Trophoblast cell (in vitro differentiated cells and primary cell): ENCODE measurements around the gene QKI.

ENCODE experiments used
- DNase-seq, 2 donors: peaks; one replicate each; pipeline ENCODE4 v3.0.0-alpha.2; 2016
- H2AFZ ChIP-seq: 2 replicates; pipeline ENCODE4 v1.6.1; 2013; ENCODE audit warnings: low read length, moderate library complexity, mild to moderate bottlenecking; ENCODE audit not compliant: insufficient read depth, poor library complexity
- H2AK5ac ChIP-seq: 2 replicates; pipeline ENCODE4 v1.6.1; 2013; ENCODE audit warnings: mild to moderate bottlenecking, low read length
- H2BK120ac ChIP-seq: 2 replicates; pipeline ENCODE4 v1.6.1; 2013; ENCODE audit warnings: low read length, mild to moderate bottlenecking, moderate library complexity; ENCODE audit not compliant: insufficient read depth, poor library complexity
- H2BK12ac ChIP-seq: 2 replicates; pipeline ENCODE4 v1.6.1; 2013; ENCODE audit warnings: mild to moderate bottlenecking, low read length, moderate library complexity
- H2BK5ac ChIP-seq: 2 replicates; pipeline ENCODE4 v1.6.1; 2013; ENCODE audit warnings: low read length, low read depth, moderate library complexity, mild to moderate bottlenecking; ENCODE audit not compliant: poor library complexity
- H3K14ac ChIP-seq: 2 replicates; pipeline ENCODE4 v1.6.1; 2013; ENCODE audit warnings: mild to moderate bottlenecking, low read length
- H3K18ac ChIP-seq: 2 replicates; pipeline ENCODE4 v1.6.1; 2013; ENCODE audit warnings: mild to moderate bottlenecking, low read length
- H3K23ac ChIP-seq: 2 replicates; pipeline ENCODE4 v1.6.1; 2013; ENCODE audit warnings: low read length
- H3K27ac ChIP-seq: 2 replicates; pipeline ENCODE4 v1.5.1; 2013; ENCODE audit warnings: low read depth, mild to moderate bottlenecking, inconsistent platforms, low read length, moderate library complexity
- H3K27me3 ChIP-seq: 2 replicates; pipeline ENCODE4 v1.6.1; 2013; ENCODE audit warnings: inconsistent platforms, mild to moderate bottlenecking, low read length, moderate library complexity; ENCODE audit not compliant: insufficient read depth
- H3K36me3 ChIP-seq, 2 experiments: 1 replicate in 1 of 2; 2 replicates in 1 of 2; pipeline ENCODE4 v1.6.1; 2013; ENCODE audit warnings: low read length in 2 of 2, mild to moderate bottlenecking in 2 of 2, moderate library complexity in 1 of 2; ENCODE audit not compliant: insufficient read depth in 2 of 2, control insufficient read depth in 1 of 2
- H3K4ac ChIP-seq: 2 replicates; pipeline ENCODE4 v1.6.1; 2013; ENCODE audit warnings: low read depth, mild to moderate bottlenecking, low read length, moderate library complexity
- H3K4me1 ChIP-seq, 2 experiments: 1 replicate in 1 of 2; 2 replicates in 1 of 2; pipeline ENCODE4 v1.6.1; 2013; ENCODE audit warnings: low read length in 2 of 2, mild to moderate bottlenecking in 2 of 2, moderate library complexity in 1 of 2; ENCODE audit not compliant: insufficient read depth in 2 of 2, control insufficient read depth in 1 of 2
- H3K4me2 ChIP-seq: 2 replicates; pipeline ENCODE4 v1.6.1; 2013; ENCODE audit warnings: inconsistent platforms, mild to moderate bottlenecking, low read length, moderate library complexity
- H3K4me3 ChIP-seq: 2 replicates; pipeline ENCODE4 v1.5.1; 2013; ENCODE audit warnings: mild to moderate bottlenecking, low read depth, low read length, inconsistent platforms
- H3K79me1 ChIP-seq: one replicate; pipeline ENCODE4 v1.6.1; 2013; ENCODE audit warnings: low read length
- H3K79me2 ChIP-seq: 2 replicates; pipeline ENCODE4 v1.6.1; 2013; ENCODE audit warnings: low read length, mild to moderate bottlenecking; ENCODE audit not compliant: control insufficient read depth, insufficient read depth, poor library complexity
- H3K9ac ChIP-seq: 2 replicates; pipeline ENCODE4 v1.6.1; 2013; ENCODE audit warnings: mild to moderate bottlenecking, low read length
- H3K9me3 ChIP-seq: 2 replicates; pipeline ENCODE4 v1.6.1; 2013; ENCODE audit warnings: low read depth, mild to moderate bottlenecking, control low read depth, inconsistent platforms, low read length; ENCODE audit not compliant: insufficient read depth
- H4K12ac ChIP-seq: 2 replicates; pipeline ENCODE4 v1.6.1; 2013; ENCODE audit warnings: low read depth, mild to moderate bottlenecking, low read length, moderate library complexity
- H4K8ac ChIP-seq: 2 replicates; pipeline ENCODE4 v1.6.1; 2013; ENCODE audit warnings: low read depth, mild to moderate bottlenecking, low read length, moderate library complexity
- H4K91ac ChIP-seq: one replicate; pipeline ENCODE4 v1.6.1; 2013; ENCODE audit warnings: low read depth, mild to moderate bottlenecking, low read length, moderate library complexity
- WGBS: extraction: QIAGEN DNeasy Blood & Tissue Kit; methylation state at CpG from one replicate; pipeline ENCODE4 v1.1.7; 2013; ENCODE audit warnings: missing lambda C conversion rate; ENCODE audit not compliant: insufficient read length, insufficient coverage; ENCODE audit errors: extremely low coverage; 5-methylcytosine and 5-hydroxymethylcytosine counted together

Gene QKI

GRCh38 chr6:163490826-163491577 is 76.5 kb downstream of the QKI start:
- H2BK12ac ChIP-seq: no peak overlapping the region
- no peaks in the 10 kb centered on the region for H3K36me3 ChIP-seq
- H3K4me1 ChIP-seq: peaks cover 0 to 2% of the 10 kb centered on the region in 2 experiments
- no peaks in the 10 kb centered on the region for H3K9me3 ChIP-seq
- no peak overlapping the region for H3K27ac ChIP-seq
- no peaks in the 10 kb centered on the region for H3K27me3 ChIP-seq
- H4K12ac ChIP-seq: no peak overlapping the region
- peak; percentile 23 to 68 for DNase-seq
- H4K91ac ChIP-seq: no peak overlapping the region
- no peaks in the 10 kb centered on the region for H3K79me1 ChIP-seq
- no peak overlapping the region for H2AK5ac ChIP-seq
- H3K23ac ChIP-seq: no peak overlapping the region
- no peak overlapping the region for H3K4ac ChIP-seq
- H2AFZ ChIP-seq: no peak overlapping the region
- H3K9ac ChIP-seq: no peak overlapping the region
- no peak overlapping the region for H3K4me3 ChIP-seq
- H4K8ac ChIP-seq: no peak overlapping the region
- no peak overlapping the region for H2BK5ac ChIP-seq
- no peak overlapping the region for H3K18ac ChIP-seq
- H2BK120ac ChIP-seq: no peak overlapping the region
- no peak overlapping the region for H3K4me2 ChIP-seq
- no CpG with 5 or more reads among the region's 4 CpGs for WGBS
- no peak overlapping the region for H3K14ac ChIP-seq
- peaks cover 5% of the 10 kb centered on the region for H3K79me2 ChIP-seq

GRCh38 chr6:163491737-163492300 is 77.3 kb downstream of the QKI start:
- H3K79me1 ChIP-seq: no peaks in the 10 kb centered on the region
- no peak overlapping the region for H2AK5ac ChIP-seq
- H3K27ac ChIP-seq: no peak overlapping the region
- no peak overlapping the region for H3K14ac ChIP-seq
- no peak overlapping the region for H4K8ac ChIP-seq
- no peak overlapping the region for H3K4ac ChIP-seq
- no peak overlapping the region for H3K4me2 ChIP-seq
- DNase-seq: no peak
- no peak overlapping the region for H3K9ac ChIP-seq
- H3K79me2 ChIP-seq: peaks cover 5% of the 10 kb centered on the region
- no peaks in the 10 kb centered on the region for H3K27me3 ChIP-seq
- H3K9me3 ChIP-seq: no peaks in the 10 kb centered on the region
- no peak overlapping the region for H2BK120ac ChIP-seq
- H3K18ac ChIP-seq: no peak overlapping the region
- H4K12ac ChIP-seq: no peak overlapping the region
- no peak overlapping the region for H3K4me3 ChIP-seq
- WGBS: no CpG with 5 or more reads among the region's 4 CpGs
- H2BK12ac ChIP-seq: no peak overlapping the region
- H4K91ac ChIP-seq: no peak overlapping the region
- no peak overlapping the region for H2AFZ ChIP-seq
- no peak overlapping the region for H3K23ac ChIP-seq
- H3K4me1 ChIP-seq: peaks cover 0 to 2% of the 10 kb centered on the region in 2 experiments
- no peak overlapping the region for H2BK5ac ChIP-seq
- no peaks in the 10 kb centered on the region for H3K36me3 ChIP-seq

- no peak overlapping the region for H2BK5ac ChIP-seq
- no peak overlapping the region for H3K9ac ChIP-seq
- peak overlapping the region; percentile 75 for H3K4ac ChIP-seq
- peaks cover 7% of the 10 kb centered on the region for H3K79me2 ChIP-seq
- H3K27me3 ChIP-seq: no peaks in the 10 kb centered on the region
- WGBS: no CpG with 5 or more reads among the region's 6 CpGs
- H3K23ac ChIP-seq: no peak overlapping the region
- H2BK12ac ChIP-seq: no peak overlapping the region
- H3K4me3 ChIP-seq: no peak overlapping the region
- H2AK5ac ChIP-seq: no peak overlapping the region
- H3K18ac ChIP-seq: no peak overlapping the region
- no peaks in the 10 kb centered on the region for H3K79me1 ChIP-seq
- no peaks in the 10 kb centered on the region for H3K36me3 ChIP-seq
- no peak for DNase-seq
- H2BK120ac ChIP-seq: no peak overlapping the region
- H4K8ac ChIP-seq: no peak overlapping the region
- H4K12ac ChIP-seq: no peak overlapping the region
- no peak overlapping the region for H3K14ac ChIP-seq
- H4K91ac ChIP-seq: no peak overlapping the region
- no peak overlapping the region for H3K4me2 ChIP-seq
- H3K9me3 ChIP-seq: no peaks in the 10 kb centered on the region
- H2AFZ ChIP-seq: no peak overlapping the region
- H3K27ac ChIP-seq: no peak overlapping the region
- H3K4me1 ChIP-seq: peaks cover 0 to 2% of the 10 kb centered on the region in 2 experiments
Measured at GRCh38 chr6:163494279-163494727, 79.8 kb downstream of the QKI start.

GRCh38 chr6:163496205-163496604 is 81.7 kb downstream of the QKI start:
- Histone ChIP-seq H3K9ac (no peak overlapping the region), H3K27me3 (no peaks in the 10 kb centered on the region), H4K8ac (no peak overlapping the region), H3K14ac (no peak overlapping the region), H3K23ac (no peak overlapping the region), H3K9me3 (no peaks in the 10 kb centered on the region), H3K27ac (no peak overlapping the region), H3K79me1 (no peaks in the 10 kb centered on the region), H3K4me3 (no peak overlapping the region), H2BK5ac (no peak overlapping the region), H3K79me2 (peaks cover 10% of the 10 kb centered on the region), H3K4me1 (no peaks in the 10 kb centered on the region), H4K91ac (no peak overlapping the region), H2AK5ac (no peak overlapping the region), H4K12ac (no peak overlapping the region), H3K36me3 (no peaks in the 10 kb centered on the region), H2BK120ac (no peak overlapping the region), H2BK12ac (no peak overlapping the region), H2AFZ (no peak overlapping the region), H3K4me2 (no peak overlapping the region), H3K4ac (peak overlapping the region; percentile 89), H3K18ac (no peak overlapping the region)
- no peak for DNase-seq
- no CpG with 5 or more reads among the region's 1 CpG for WGBS
